Stomach (tissue), 9 donors: Measurements from ENCODE around the gene IL20. TPM values are rescaled to one million over a fixed set of nuclear protein-coding genes. Genes with fewer than 3 reads are reported as not detected.

Source experiments
- DNase-seq, 2 donors: peaks; one replicate each; pipeline versions ENCODE4 v3.0.0 to v3.0.0-alpha.2; 2013 to 2019
- H3K27ac ChIP-seq, 5 donors: fragments of 200-600 bp in 4 of 5; sonication (generic) in 4 of 5; one replicate each; pipeline ENCODE4 v1.5.1; 2013 to 2019; ENCODE audit warnings: mild to moderate bottlenecking in 1 of 5, moderate library complexity in 1 of 5
- H3K27me3 ChIP-seq, 3 donors: fragments of 200-600 bp; sonication (generic); one replicate each; pipeline ENCODE4 v1.5.1; 2017 to 2019; ENCODE audit warnings: mixed run types in 1 of 3
- H3K36me3 ChIP-seq, 4 donors: fragments of 200-600 bp; sonication (generic); 1 replicate in 3 of 4; 2 replicates in 1 of 4; pipeline ENCODE4 v1.5.1; 2016 to 2019
- H3K4me1 ChIP-seq, 4 donors: fragments of 200-600 bp; sonication (generic); one replicate each; pipeline ENCODE4 v1.5.1; 2016 to 2019
- H3K4me3 ChIP-seq, 4 donors: fragments of 200-600 bp; sonication (generic) in 3 of 4; one replicate each; pipeline ENCODE4 v1.5.1; 2016 to 2019; ENCODE audit warnings: mild to moderate bottlenecking in 1 of 4
- H3K9me3 ChIP-seq, 4 donors: fragments of 200-600 bp; sonication (generic); one replicate each; pipeline ENCODE4 v1.5.1; 2016 to 2019
- EP300 ChIP-seq: sonication (generic); formaldehyde crosslinking; IDR thresholded peaks from one replicate; pipeline ENCODE4 v1.6.1; 2017; ENCODE audit warnings: antibody characterized with exemption
- POLR2A ChIP-seq, 4 donors: fragments of 450-650 bp; IDR thresholded peaks; one replicate each; pipeline ENCODE4 v1.6.1; 2016; ENCODE audit warnings: antibody characterized with exemption in 4 of 4, control low read depth in 2 of 4, mild to moderate bottlenecking in 1 of 4, moderate library complexity in 1 of 4
- POLR2AphosphoS5 ChIP-seq, 3 donors: sonication (generic); formaldehyde crosslinking; IDR thresholded peaks; one replicate each; pipeline ENCODE4 v1.6.1; 2016; ENCODE audit warnings: antibody characterized with exemption in 3 of 3
- WGBS, 5 donors: extraction: QIAGEN DNeasy Blood & Tissue Kit in 3 of 5; methylation state at CpG; one replicate each; pipeline versions ENCODE4 v1.1.5 to v1.1.7; 2013 to 2018; 5-methylcytosine and 5-hydroxymethylcytosine counted together
- intact Hi-C: fragments of 100-400 bp; cut with DNase I; formaldehyde crosslinking; loops from one replicate; pipeline ENCODE4 v1.15.1; 2023; ENCODE audit warnings: low total_unique reads
- polyA plus RNA-seq, 3 donors: library from polyadenylated mRNA; stranded (reverse); fragments of 200-250 nt; gene quantifications; one replicate each; pipeline ENCODE4 v1.2.3, GENCODE V29; 2013
- total RNA-seq, 5 donors: library from RNA; depleted of rRNA; stranded (reverse); fragments of >200 nt; gene quantifications; one replicate each; pipeline versions ENCODE4 v1.1.0 to v1.2.3, GENCODE V29; 2014 to 2016
- TF ChIP-seq, protein P1 (sequence below), 7 experiments: fragments of 450-650 bp in 4 of 7; fragments of 200-600 bp in 3 of 7; sonication (generic) in 3 of 7; IDR thresholded peaks; one replicate each; pipeline ENCODE4 v1.5.1; 2016 to 2019; ENCODE audit warnings: antibody characterized with exemption in 7 of 7, control low read depth in 2 of 7, mild to moderate bottlenecking in 1 of 7
- donor health status: healthy with polysubstance abuse.
- donor health status: Bipolar disorder and iron deficiency.
- donor health status: healthy.

IL20 gene
- total and polyA plus RNA-seq, 8 donors, result 0.13 TPM; not detected in 7

DNA sequence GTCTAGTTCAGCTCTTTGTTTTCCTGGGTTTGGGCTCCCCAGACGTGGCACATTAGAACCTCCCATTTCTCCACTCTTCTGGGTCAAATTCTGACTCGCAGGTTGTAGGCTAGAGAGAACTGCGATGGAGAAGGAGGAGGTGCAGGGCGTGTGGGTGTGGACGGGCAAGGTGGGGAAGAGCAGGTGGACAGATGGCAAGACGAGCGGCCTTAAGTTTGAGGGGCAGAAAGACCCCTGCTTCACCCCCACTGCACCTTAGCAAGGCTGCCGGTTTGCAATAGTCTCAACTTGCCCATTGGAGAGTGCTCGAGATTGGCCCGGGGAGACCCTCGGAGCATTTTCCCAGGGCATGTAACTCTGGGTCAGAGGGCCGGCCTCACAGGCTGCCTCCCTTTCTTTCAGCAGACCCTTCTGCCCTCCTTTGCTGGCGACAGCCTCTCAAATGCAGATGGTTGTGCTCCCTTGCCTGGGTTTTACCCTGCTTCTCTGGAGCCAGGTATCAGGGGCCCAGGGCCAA is 33.5 kb downstream of the IL20 start:
- Histone ChIP-seq H3K4me1 (peaks cover 5 to 17% (median 11%) of the 10 kb centered on the region in 4 donors), H3K36me3 (no peaks in the 10 kb centered on the region), H3K27me3 (peaks cover 0 to 8% (median 0%) of the 10 kb centered on the region in 3 donors), H3K4me3 (no peak overlapping the region), H3K9me3 (no peaks in the 10 kb centered on the region), H3K27ac (no peak overlapping the region)
- DNase-seq, result no peak
- no peak for TF ChIP-seq POLR2AphosphoS5 (IDR thresholded peaks at IDR 0.05)
- intact Hi-C loops, result no loop called here
- 86 to 88% (median 86%) methylated on average over 11 to 13 of the region's 13 CpGs for WGBS, 5 donors

DNA sequence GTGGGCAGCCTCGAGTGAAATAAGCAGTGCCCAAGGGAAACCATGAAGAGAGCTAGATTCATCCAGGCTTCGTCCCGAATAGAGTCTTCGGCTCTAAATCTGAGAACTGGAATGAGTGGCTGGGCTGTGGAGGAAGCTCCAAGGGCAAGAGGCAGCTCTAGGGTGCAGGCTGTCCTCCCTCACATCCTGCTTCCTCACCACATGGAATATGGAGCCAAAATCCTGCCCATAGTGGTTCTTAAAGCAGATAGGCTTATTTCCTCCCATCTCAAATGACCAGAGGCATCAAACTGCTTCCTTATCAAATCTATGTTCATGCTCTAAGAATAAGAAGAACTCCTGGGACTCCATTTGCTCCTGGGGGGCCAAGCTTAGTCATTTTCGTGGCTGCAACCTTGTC is 34.3 kb downstream of the IL20 start:
- WGBS, 5 donors, result 65 to 94% (median 78%) methylated on average over 5 of the region's 5 CpGs
- Histone ChIP-seq H3K9me3 (no peaks in the 10 kb centered on the region), H3K27me3 (peaks cover 0 to 8% (median 0%) of the 10 kb centered on the region in 3 donors), H3K4me3 (no peak overlapping the region), H3K4me1 (peaks cover 5 to 17% (median 11%) of the 10 kb centered on the region in 4 donors), H3K27ac (no peak overlapping the region), H3K36me3 (no peaks in the 10 kb centered on the region)
- TF ChIP-seq POLR2AphosphoS5 (IDR thresholded peaks at IDR 0.05), result no peak
- TF ChIP-seq EP300, result no peak
- no peak for TF ChIP-seq POLR2A (IDR thresholded peaks at IDR 0.05)
- TF ChIP-seq, protein P1, sequence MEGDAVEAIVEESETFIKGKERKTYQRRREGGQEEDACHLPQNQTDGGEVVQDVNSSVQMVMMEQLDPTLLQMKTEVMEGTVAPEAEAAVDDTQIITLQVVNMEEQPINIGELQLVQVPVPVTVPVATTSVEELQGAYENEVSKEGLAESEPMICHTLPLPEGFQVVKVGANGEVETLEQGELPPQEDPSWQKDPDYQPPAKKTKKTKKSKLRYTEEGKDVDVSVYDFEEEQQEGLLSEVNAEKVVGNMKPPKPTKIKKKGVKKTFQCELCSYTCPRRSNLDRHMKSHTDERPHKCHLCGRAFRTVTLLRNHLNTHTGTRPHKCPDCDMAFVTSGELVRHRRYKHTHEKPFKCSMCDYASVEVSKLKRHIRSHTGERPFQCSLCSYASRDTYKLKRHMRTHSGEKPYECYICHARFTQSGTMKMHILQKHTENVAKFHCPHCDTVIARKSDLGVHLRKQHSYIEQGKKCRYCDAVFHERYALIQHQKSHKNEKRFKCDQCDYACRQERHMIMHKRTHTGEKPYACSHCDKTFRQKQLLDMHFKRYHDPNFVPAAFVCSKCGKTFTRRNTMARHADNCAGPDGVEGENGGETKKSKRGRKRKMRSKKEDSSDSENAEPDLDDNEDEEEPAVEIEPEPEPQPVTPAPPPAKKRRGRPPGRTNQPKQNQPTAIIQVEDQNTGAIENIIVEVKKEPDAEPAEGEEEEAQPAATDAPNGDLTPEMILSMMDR (IDR thresholded peaks at IDR 0.05), result no peak
- intact Hi-C loops, result loop anchor here (10.0 kb wide), 1 partner anchor 165 kb away; no protein-coding TSS in a partner anchor
- DNase-seq, result no peak

DNA sequence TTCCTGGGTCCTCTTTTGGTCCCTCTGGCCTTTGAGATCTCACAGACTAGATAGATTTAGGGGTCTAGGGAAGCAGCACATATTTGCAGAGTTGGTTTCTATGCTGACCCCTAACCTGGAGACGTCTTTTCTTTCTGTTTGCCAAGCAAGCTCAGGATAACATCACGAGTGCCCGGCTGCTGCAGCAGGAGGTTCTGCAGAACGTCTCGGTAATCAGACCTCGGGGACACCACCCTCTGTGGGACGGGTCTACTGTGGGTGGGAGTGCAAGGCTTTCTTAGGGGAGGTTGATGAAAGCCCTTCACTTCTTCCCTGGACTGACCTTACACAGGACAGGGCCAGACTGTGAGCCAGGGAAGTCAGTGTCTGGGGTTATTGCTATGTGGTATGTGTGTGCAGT is 34.7 kb downstream of the IL20 start:
- 67 to 78% (median 73%) methylated on average over 7 of the region's 7 CpGs for WGBS, 5 donors
- Histone ChIP-seq H3K4me3 (no peak overlapping the region), H3K27me3 (peaks cover 0 to 8% (median 0%) of the 10 kb centered on the region in 3 donors), H3K4me1 (peaks cover 5 to 16% (median 8%) of the 10 kb centered on the region in 4 donors), H3K36me3 (no peaks in the 10 kb centered on the region), H3K9me3 (no peaks in the 10 kb centered on the region), H3K27ac (no peak overlapping the region)
- no peak for TF ChIP-seq POLR2AphosphoS5 (IDR thresholded peaks at IDR 0.05)
- TF ChIP-seq, protein P1 (IDR thresholded peaks at IDR 0.05), result no peak
- intact Hi-C loops, result loop anchor here (10.0 kb wide), 1 partner anchor 165 kb away; no protein-coding TSS in a partner anchor
- DNase-seq, result no peak

DNA sequence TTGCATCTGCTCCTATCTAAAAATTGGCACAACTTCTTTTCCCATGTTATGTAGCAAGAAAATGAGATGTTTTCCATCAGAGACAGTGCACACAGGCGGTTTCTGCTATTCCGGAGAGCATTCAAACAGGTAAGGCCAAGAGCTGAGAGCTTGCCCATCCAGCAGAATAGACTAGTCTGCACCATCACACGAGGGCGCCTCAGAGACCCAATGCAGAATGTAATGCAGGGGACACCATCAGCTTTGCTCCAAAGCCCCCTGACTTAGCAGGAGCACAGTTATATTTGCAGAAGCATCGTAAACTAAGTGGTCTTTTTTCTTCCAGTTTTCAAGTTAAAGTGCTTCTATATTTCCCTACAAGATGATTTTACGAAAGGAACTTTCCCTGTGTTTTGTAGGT is 36.5 kb downstream of the IL20 start:
- WGBS, 5 donors, result 86 to 95% (median 91%) methylated on average over 6 of the region's 6 CpGs
- no peak for DNase-seq
- Histone ChIP-seq H3K4me1 (no peaks in the 10 kb centered on the region), H3K36me3 (no peaks in the 10 kb centered on the region), H3K4me3 (no peak overlapping the region), H3K27me3 (peaks cover 0 to 8% (median 0%) of the 10 kb centered on the region in 3 donors), H3K27ac (no peak overlapping the region), H3K9me3 (no peaks in the 10 kb centered on the region)
- no peak for TF ChIP-seq POLR2AphosphoS5 (IDR thresholded peaks at IDR 0.05)
- TF ChIP-seq POLR2A (IDR thresholded peaks at IDR 0.05), result no peak
- TF ChIP-seq, protein P1 (IDR thresholded peaks at IDR 0.05), result no peak
- no peak for TF ChIP-seq EP300
- intact Hi-C loops, result loop anchor here (10.0 kb wide), 1 partner anchor 167 kb away; no protein-coding TSS in a partner anchor

DNA sequence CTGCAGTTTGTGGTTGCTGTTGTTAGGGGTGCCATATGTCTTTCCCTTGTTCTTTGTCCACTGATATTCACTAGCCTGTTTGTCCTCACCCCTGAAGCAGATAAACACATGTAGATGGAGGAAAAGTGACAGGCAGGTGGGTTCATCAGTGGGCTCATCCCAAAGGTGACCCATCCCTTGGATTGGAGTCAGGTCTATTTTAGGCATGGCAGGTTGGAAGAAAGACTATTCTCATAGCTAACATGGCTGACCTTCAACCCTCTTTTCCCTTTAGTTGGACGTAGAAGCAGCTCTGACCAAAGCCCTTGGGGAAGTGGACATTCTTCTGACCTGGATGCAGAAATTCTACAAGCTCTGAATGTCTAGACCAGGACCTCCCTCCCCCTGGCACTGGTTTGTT is 37.3 kb downstream of the IL20 start:
- Histone ChIP-seq H3K27ac (no peak overlapping the region), H3K27me3 (peaks cover 0 to 8% (median 0%) of the 10 kb centered on the region in 3 donors), H3K36me3 (no peaks in the 10 kb centered on the region), H3K4me3 (no peak overlapping the region), H3K4me1 (no peaks in the 10 kb centered on the region), H3K9me3 (no peaks in the 10 kb centered on the region)
- DNase-seq, result no peak
- TF ChIP-seq POLR2AphosphoS5 (IDR thresholded peaks at IDR 0.05), result no peak
- no peak for TF ChIP-seq EP300
- TF ChIP-seq, protein P1 (IDR thresholded peaks at IDR 0.05), result no peak
- no peak for TF ChIP-seq POLR2A (IDR thresholded peaks at IDR 0.05)
- intact Hi-C loops, result loop anchor here (10.0 kb wide), 1 partner anchor 168 kb away; no protein-coding TSS in a partner anchor
- WGBS, 5 donors, result 57 to 89% (median 79%) methylated on average over 1 of the region's 1 CpG
